ENCODE results near the gene RTL9. TPM values are rescaled to one million over a fixed set of nuclear protein-coding genes. Genes with fewer than 3 reads are reported as not detected.

RTL9 gene
- total and polyA plus RNA-seq, 2 experiments from 2014 or later, result 0.31 TPM; not detected in 1

DNA sequence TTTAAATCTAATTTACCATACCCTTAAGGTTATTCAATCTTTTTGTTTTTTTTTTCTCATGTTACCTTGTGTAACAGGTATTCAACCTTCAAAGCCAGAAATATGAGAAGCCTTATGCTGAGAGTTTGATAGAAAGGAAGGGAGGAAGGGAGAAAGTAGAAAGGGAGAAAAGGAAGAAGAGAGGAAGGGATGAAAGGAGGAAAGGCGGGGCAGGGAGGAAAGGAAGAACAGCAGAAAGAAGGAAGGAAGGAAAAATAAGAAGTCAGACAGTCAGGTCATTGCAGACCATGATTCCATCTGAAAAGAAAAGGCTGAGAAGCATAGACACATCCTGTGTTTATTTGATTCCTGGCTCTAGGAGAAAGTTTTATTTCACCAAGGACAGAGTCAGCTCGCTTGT is 30.9 kb downstream of the RTL9 start:
- Histone ChIP-seq H3K36me3 (ENCODE audit: insufficient read depth) (no peaks in the 10 kb centered on the region), H3K4me2 (no peak overlapping the region), H3K4me3 (no peak overlapping the region), H3F3A (replicated peaks; ENCODE audit: low read depth) (no peaks in the 10 kb centered on the region), H2AFZ (no peak overlapping the region), H3K4me1 (ENCODE audit: insufficient read depth) (no peaks in the 10 kb centered on the region; the same call in 1 of the 2 replicates), H3K27ac (ENCODE audit: low read depth) (no peak overlapping the region), H3K79me2 (replicated peaks; ENCODE audit: insufficient read depth) (no peaks in the 10 kb centered on the region), H3K27me3 (ENCODE audit: insufficient read depth) (no peaks in the 10 kb centered on the region), H4K20me1 (replicated peaks; ENCODE audit: insufficient read depth) (no peaks in the 10 kb centered on the region), H3K9me2 (ENCODE audit: insufficient read depth) (no peaks in the 10 kb centered on the region)
- H3K9me3 Mint-ChIP-seq, result no peaks in the 10 kb centered on the region
- no peak overlapping the region for H3K27ac Mint-ChIP-seq
- no peak for ATAC-seq
- no peak for DNase-seq (ENCODE audit: low spot score)
- TF ChIP-seq EZH2phosphoT487 (IDR thresholded peaks at IDR 0.05; ENCODE audit: unreplicated experiment), result no peak
- TF ChIP-seq, protein P1, sequence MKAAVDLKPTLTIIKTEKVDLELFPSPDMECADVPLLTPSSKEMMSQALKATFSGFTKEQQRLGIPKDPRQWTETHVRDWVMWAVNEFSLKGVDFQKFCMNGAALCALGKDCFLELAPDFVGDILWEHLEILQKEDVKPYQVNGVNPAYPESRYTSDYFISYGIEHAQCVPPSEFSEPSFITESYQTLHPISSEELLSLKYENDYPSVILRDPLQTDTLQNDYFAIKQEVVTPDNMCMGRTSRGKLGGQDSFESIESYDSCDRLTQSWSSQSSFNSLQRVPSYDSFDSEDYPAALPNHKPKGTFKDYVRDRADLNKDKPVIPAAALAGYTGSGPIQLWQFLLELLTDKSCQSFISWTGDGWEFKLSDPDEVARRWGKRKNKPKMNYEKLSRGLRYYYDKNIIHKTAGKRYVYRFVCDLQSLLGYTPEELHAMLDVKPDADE (IDR thresholded peaks at IDR 0.05), result no peak
- TF ChIP-seq JUNB (IDR thresholded peaks at IDR 0.05; ENCODE audit: unreplicated experiment), result no peak
- TF ChIP-seq POLR2AphosphoS5 (IDR thresholded peaks at IDR 0.05; ENCODE audit: low read depth), result no peak
- no peak for TF ChIP-seq STAT1 (IDR thresholded peaks at IDR 0.05; ENCODE audit: unreplicated experiment)
- TF ChIP-seq ZNF462 (CRISPR knock-in tag; IDR thresholded peaks at IDR 0.05), result no peak
- TF ChIP-seq CTCF (conservative IDR thresholded peaks at IDR 0.05; ENCODE audit: low read depth in 2 of 2), result no peak
- TF ChIP-seq, protein P2, sequence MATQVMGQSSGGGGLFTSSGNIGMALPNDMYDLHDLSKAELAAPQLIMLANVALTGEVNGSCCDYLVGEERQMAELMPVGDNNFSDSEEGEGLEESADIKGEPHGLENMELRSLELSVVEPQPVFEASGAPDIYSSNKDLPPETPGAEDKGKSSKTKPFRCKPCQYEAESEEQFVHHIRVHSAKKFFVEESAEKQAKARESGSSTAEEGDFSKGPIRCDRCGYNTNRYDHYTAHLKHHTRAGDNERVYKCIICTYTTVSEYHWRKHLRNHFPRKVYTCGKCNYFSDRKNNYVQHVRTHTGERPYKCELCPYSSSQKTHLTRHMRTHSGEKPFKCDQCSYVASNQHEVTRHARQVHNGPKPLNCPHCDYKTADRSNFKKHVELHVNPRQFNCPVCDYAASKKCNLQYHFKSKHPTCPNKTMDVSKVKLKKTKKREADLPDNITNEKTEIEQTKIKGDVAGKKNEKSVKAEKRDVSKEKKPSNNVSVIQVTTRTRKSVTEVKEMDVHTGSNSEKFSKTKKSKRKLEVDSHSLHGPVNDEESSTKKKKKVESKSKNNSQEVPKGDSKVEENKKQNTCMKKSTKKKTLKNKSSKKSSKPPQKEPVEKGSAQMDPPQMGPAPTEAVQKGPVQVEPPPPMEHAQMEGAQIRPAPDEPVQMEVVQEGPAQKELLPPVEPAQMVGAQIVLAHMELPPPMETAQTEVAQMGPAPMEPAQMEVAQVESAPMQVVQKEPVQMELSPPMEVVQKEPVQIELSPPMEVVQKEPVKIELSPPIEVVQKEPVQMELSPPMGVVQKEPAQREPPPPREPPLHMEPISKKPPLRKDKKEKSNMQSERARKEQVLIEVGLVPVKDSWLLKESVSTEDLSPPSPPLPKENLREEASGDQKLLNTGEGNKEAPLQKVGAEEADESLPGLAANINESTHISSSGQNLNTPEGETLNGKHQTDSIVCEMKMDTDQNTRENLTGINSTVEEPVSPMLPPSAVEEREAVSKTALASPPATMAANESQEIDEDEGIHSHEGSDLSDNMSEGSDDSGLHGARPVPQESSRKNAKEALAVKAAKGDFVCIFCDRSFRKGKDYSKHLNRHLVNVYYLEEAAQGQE (IDR thresholded peaks at IDR 0.05; ENCODE audit: unreplicated experiment), result no peak
- no peak for TF ChIP-seq EZH2 (IDR thresholded peaks at IDR 0.05; ENCODE audit: low read depth, unreplicated experiment)
- TF ChIP-seq ZNF331 (CRISPR knock-in tag; IDR thresholded peaks at IDR 0.05; ENCODE audit: low read depth), result no peak
- TF ChIP-seq ZNF114 (CRISPR knock-in tag; IDR thresholded peaks at IDR 0.05), result no peak
- no peak for TF ChIP-seq CREB1 (CRISPR knock-in tag; IDR thresholded peaks at IDR 0.05; ENCODE audit: low read depth)
- no peak for TF ChIP-seq NANOG (IDR thresholded peaks at IDR 0.05; ENCODE audit: borderline replicate concordance)
- no peaks in the 10 kb centered on the region for H3K36me3 Mint-ChIP-seq (ENCODE audit: low read depth)
- no peaks in the 10 kb centered on the region for H3K27me3 Mint-ChIP-seq (ENCODE audit: insufficient read depth, low read depth, poor library complexity)
- no peak overlapping the region for H3K4me3 Mint-ChIP-seq
- H3K4me1 Mint-ChIP-seq, result peaks cover 3% of the 10 kb centered on the region; the same call in 1 of the 3 replicates
